ENCODE results near the gene CYB5A.

DNA sequence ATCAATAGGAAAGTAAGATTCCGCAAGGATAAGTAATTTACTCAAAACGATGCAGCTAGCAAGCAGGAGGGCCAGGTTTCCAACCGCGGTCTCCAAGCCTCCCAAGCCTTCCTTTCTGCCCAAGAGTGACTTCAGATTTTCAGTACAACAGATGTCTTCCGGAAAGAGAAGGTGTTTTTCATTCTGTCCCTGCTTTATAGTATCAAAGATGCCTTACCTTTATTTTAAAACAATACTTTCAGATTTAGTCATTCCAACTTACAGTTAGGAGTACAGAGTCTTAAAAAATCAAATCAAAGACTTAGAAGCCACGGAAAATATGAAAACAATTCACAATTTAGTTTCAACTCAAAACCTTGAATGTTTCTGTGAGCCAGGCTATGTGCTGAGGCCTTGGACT lies 43.6 kb downstream of the CYB5A start:
- TF ChIP-seq, protein P1, sequence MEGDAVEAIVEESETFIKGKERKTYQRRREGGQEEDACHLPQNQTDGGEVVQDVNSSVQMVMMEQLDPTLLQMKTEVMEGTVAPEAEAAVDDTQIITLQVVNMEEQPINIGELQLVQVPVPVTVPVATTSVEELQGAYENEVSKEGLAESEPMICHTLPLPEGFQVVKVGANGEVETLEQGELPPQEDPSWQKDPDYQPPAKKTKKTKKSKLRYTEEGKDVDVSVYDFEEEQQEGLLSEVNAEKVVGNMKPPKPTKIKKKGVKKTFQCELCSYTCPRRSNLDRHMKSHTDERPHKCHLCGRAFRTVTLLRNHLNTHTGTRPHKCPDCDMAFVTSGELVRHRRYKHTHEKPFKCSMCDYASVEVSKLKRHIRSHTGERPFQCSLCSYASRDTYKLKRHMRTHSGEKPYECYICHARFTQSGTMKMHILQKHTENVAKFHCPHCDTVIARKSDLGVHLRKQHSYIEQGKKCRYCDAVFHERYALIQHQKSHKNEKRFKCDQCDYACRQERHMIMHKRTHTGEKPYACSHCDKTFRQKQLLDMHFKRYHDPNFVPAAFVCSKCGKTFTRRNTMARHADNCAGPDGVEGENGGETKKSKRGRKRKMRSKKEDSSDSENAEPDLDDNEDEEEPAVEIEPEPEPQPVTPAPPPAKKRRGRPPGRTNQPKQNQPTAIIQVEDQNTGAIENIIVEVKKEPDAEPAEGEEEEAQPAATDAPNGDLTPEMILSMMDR (IDR thresholded peaks at IDR 0.05; ENCODE audit: low read depth, low read length), result no peak
- TF ChIP-seq EZH2phosphoT487 (IDR thresholded peaks at IDR 0.05; ENCODE audit: low read depth), result no peak

All from OCI-LY3 (cell line).